ENCODE data around the gene MLPH. TPM values are rescaled to one million over a fixed set of nuclear protein-coding genes. Genes with fewer than 3 reads are reported as not detected.

MLPH gene
- total RNA-seq, 1 experiment from 2014 or later = 237 TPM

DNA sequence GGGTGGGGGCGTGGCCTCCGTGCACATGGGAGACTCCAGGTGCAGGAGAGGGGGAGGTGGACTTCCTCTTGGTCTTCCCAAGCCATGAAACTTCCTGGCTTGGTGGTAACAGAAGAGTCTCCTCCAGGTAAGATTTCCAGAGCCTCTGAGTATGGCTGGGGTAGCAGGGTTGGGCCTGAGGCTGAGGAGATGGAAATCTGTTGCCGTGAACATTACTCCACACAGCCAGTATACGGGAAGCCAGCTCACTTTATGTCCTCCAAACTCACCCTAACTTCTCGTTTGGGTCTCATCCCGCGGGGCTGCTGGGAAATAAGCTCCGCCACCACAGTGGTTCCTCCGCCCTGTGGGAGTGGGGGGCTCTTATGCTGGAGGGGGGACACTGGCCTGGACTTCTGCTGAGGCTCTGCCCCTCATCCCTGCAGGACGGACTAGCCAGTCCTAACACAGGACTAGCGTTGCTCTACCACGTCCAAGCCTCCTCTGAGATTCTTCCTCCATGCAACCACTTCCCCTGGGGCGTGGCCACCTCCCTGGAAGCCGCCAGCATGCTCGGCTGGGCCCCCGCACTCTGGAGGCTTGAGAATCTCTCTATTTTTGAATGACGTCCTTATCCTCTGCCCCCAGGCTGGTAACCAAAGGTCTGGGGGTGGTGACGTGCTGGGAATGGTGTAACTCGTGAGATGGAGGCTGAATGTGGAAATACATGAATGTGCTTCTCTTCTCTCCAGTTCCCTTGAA is 104.3 kb downstream of the MLPH start:
- Histone ChIP-seq H3K27ac (peak overlapping the region; percentile 85), H3K4me1 (replicated peaks; ENCODE audit: insufficient read depth) (peaks cover 28% of the 10 kb centered on the region), H2AFZ (peak overlapping the region; percentile 66), H3K4me3 (peak overlapping the region; percentile 64), H3F3A (ENCODE audit: insufficient read depth, low read depth) (peaks cover 38% of the 10 kb centered on the region), H3K79me2 (ENCODE audit: low read depth) (peaks cover 42% of the 10 kb centered on the region), H3K27me3 (ENCODE audit: insufficient read depth, low read depth) (no peaks in the 10 kb centered on the region), H3K36me3 (ENCODE audit: low read depth) (no peaks in the 10 kb centered on the region), H3K9me3 (ENCODE audit: insufficient read depth, low read depth) (no peaks in the 10 kb centered on the region), H3K9me2 (ENCODE audit: insufficient read depth) (no peaks in the 10 kb centered on the region), H3K4me2 (peak overlapping the region; percentile 84), H4K20me1 (ENCODE audit: insufficient read depth) (0 out of 2 replicates have a peak, but pooled peaks cover 2% of the 10 kb centered on the region)
- peak; percentile 80 to 95 for DNase-seq
- TF ChIP-seq, protein P1, sequence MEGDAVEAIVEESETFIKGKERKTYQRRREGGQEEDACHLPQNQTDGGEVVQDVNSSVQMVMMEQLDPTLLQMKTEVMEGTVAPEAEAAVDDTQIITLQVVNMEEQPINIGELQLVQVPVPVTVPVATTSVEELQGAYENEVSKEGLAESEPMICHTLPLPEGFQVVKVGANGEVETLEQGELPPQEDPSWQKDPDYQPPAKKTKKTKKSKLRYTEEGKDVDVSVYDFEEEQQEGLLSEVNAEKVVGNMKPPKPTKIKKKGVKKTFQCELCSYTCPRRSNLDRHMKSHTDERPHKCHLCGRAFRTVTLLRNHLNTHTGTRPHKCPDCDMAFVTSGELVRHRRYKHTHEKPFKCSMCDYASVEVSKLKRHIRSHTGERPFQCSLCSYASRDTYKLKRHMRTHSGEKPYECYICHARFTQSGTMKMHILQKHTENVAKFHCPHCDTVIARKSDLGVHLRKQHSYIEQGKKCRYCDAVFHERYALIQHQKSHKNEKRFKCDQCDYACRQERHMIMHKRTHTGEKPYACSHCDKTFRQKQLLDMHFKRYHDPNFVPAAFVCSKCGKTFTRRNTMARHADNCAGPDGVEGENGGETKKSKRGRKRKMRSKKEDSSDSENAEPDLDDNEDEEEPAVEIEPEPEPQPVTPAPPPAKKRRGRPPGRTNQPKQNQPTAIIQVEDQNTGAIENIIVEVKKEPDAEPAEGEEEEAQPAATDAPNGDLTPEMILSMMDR (conservative IDR thresholded peaks at IDR 0.05) = no peak
- no peak for TF ChIP-seq EZH2 (IDR thresholded peaks at IDR 0.05; ENCODE audit: low read depth)
- intact Hi-C loops (cut with micrococcal nuclease; ENCODE audit: unreplicated experiment) = loop anchor here (1.0 to 10.0 kb wide), 5 partner anchors 23 to 666 kb away; no protein-coding TSS in a partner anchor
- ChIA-PET CTCF (interaction anchor here (0.6 to 0.7 kb wide), 2 partner anchors 94 to 176 kb away, joined by 3 to 4 read pairs; no protein-coding TSS in a partner anchor), POLR2A (ENCODE audit: unreplicated experiment) (interaction anchor here (0.5 to 0.8 kb wide), 4 partner anchors 57 to 162 kb away, joined by 3 to 9 read pairs (median 6); no protein-coding TSS in a partner anchor)
- TSS peak; percentile 61 for BruUV-seq (replicated peaks)

DNA sequence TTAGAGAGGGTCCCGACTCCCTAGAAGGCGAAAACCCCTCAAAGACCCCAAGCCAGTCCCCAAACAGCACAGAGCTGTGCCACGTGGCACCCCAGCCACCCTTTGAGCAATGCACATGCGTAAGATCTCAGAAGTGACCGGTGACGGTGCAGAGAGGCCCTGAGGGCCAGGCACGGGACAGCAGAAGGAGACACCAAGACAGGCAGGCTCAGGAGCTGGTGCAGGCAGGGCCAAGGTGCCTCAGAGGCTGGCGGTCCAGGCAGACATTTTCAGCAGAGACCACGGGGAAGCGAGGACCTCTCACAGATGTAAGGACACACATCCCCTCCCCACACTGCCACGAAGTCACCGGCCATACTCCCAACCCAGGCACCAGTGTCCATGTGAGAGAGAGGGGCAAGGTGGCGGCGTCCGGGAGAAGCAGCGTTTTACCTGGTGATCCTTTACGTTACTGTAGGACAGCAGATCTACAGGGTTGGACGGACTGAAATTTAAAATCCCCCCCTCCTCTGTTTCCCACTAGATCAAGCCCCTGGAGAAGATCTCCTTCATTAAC is 105.5 kb downstream of the MLPH start:
- no peak for DNase-seq
- Histone ChIP-seq H3K79me2 (ENCODE audit: low read depth) (peaks cover 33% of the 10 kb centered on the region), H4K20me1 (ENCODE audit: insufficient read depth) (0 out of 2 replicates have a peak, but pooled peaks cover 2% of the 10 kb centered on the region), H3F3A (ENCODE audit: insufficient read depth, low read depth) (peaks cover 38% of the 10 kb centered on the region), H3K4me1 (replicated peaks; ENCODE audit: insufficient read depth) (peaks cover 28% of the 10 kb centered on the region), H2AFZ (no peak overlapping the region), H3K9me3 (ENCODE audit: insufficient read depth, low read depth) (no peaks in the 10 kb centered on the region), H3K27me3 (ENCODE audit: insufficient read depth, low read depth) (no peaks in the 10 kb centered on the region), H3K27ac (peak overlapping the region; percentile 85; the same call in 1 of the 2 replicates), H3K4me2 (peak overlapping the region; percentile 84), H3K9me2 (ENCODE audit: insufficient read depth) (no peaks in the 10 kb centered on the region), H3K36me3 (ENCODE audit: low read depth) (no peaks in the 10 kb centered on the region), H3K4me3 (peak overlapping the region; percentile 64; the same call in 1 of the 2 replicates)
- BruUV-seq (replicated peaks) = no TSS peak
- intact Hi-C loops (cut with micrococcal nuclease; ENCODE audit: unreplicated experiment) = loop anchor here (5.0 to 10.0 kb wide), 2 partner anchors 272 to 665 kb away; no protein-coding TSS in a partner anchor
- no peak for TF ChIP-seq EZH2 (IDR thresholded peaks at IDR 0.05; ENCODE audit: low read depth)
- TF ChIP-seq, protein P1 (conservative IDR thresholded peaks at IDR 0.05) = no peak
- POLR2A ChIA-PET (ENCODE audit: unreplicated experiment) = interaction anchor here (0.9 kb wide), 1 partner anchor 25 kb away, joined by 11 read pairs; no protein-coding TSS in a partner anchor
- CTCF ChIA-PET = interaction anchor here (0.7 kb wide), 1 partner anchor 44 kb away, joined by 3 read pairs; no protein-coding TSS in a partner anchor

DNA sequence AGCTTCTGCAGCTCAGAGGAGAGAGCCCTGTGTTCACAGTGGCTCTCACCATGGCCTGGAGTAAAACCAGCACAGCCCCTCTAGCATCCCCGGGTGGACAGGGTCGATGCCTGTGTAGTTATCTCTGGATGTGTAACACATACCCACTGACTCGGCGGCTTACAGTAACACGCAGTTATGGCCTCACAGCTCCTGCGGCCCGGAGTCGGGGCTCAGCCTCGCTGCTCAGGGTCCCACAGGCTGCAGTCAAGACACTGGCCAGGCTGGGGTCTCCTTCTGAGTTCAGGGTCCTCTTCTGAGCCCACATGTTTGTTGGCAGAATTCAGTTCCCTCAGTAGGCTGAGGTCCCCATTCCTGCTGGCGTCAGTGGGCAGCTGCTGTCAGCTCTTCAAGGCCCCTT is 106.0 kb downstream of the MLPH start:
- no peak overlapping the region for H2AFZ ChIP-seq
- peaks cover 25% of the 10 kb centered on the region for H3K4me1 ChIP-seq (replicated peaks; ENCODE audit: insufficient read depth)
- no TSS peak for BruUV-seq (replicated peaks)
- ChIA-PET POLR2A (ENCODE audit: unreplicated experiment) (interaction anchor here (0.9 kb wide), 1 partner anchor 24 kb away, joined by 11 read pairs; no protein-coding TSS in a partner anchor), CTCF (no interaction called here)
- H3K36me3 ChIP-seq (ENCODE audit: low read depth) = no peaks in the 10 kb centered on the region
- no peak overlapping the region for H3K27ac ChIP-seq
- H3K4me2 ChIP-seq = no peak overlapping the region
- no peaks in the 10 kb centered on the region for H3K9me2 ChIP-seq (ENCODE audit: insufficient read depth)
- H3K9me3 ChIP-seq (ENCODE audit: insufficient read depth, low read depth) = no peaks in the 10 kb centered on the region
- peaks cover 28% of the 10 kb centered on the region for H3K79me2 ChIP-seq (ENCODE audit: low read depth)
- TF ChIP-seq, protein P1 (conservative IDR thresholded peaks at IDR 0.05) = no peak
- no peak for TF ChIP-seq EZH2 (IDR thresholded peaks at IDR 0.05; ENCODE audit: low read depth)
- H3K27me3 ChIP-seq (ENCODE audit: insufficient read depth, low read depth) = no peaks in the 10 kb centered on the region
- H4K20me1 ChIP-seq (ENCODE audit: insufficient read depth) = 0 out of 2 replicates have a peak, but pooled peaks cover 2% of the 10 kb centered on the region
- no peak overlapping the region for H3K4me3 ChIP-seq
- intact Hi-C loops (cut with micrococcal nuclease; ENCODE audit: unreplicated experiment) = loop anchor here (5.0 to 10.0 kb wide), 2 partner anchors 272 to 664 kb away; no protein-coding TSS in a partner anchor
- no peak for DNase-seq
- H3F3A ChIP-seq (ENCODE audit: insufficient read depth, low read depth) = peaks cover 38% of the 10 kb centered on the region

Data from PC-9 (cell line).